ENCODE data around the gene LRRC56. TPM values are rescaled to one million over a fixed set of nuclear protein-coding genes. Genes with fewer than 3 reads are reported as not detected.

Gene LRRC56
- total and polyA plus RNA-seq, 4 donors: 0.08 to 0.46 (median 0.20) TPM

DNA sequence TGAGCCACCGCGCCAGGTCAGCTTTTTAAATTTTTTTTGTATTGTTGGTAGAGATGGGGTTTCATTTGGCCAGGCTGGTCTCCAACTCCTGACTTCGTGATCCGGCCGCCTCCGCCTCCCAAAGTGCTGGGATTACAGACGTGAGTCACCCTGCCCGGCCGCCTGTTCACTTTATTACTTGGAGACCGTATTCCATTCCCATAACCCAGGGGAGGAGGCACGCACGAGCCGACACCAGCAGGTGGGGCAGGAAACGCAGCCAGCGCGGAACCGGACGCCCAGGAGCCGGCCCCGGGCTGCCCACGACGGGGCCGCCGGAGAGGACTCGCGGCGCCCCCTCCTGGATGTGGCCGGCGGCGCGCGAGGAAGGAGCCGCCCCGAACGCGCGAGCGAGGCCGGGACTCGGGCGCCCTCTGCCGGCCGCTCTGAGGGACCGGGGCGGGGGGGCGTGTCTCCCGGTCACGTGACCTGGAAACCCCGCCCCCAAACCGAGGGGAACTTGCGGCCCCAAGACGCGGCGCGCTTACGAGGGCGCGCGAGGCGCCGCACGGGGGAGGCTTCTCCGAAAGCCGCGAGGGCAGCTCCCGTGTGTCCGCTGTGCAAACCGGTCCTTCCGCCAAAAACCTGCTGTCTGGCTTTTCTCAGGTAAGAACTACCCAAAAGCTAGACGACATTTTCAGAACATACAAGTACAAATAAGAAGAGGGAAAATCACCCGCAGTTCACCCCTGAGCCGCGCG is 18.7 kb upstream of the LRRC56 start:
- peak; percentile 71 to 78 for TF ChIP-seq RAD21 (IDR thresholded peaks at IDR 0.05)
- no peak for TF ChIP-seq EGR1 (IDR thresholded peaks at IDR 0.05; ENCODE audit: low read depth in 2 of 2)
- peak in 1 of 2 donors; percentile 20 for TF ChIP-seq JUND (IDR thresholded peaks at IDR 0.05)
- no peak for TF ChIP-seq HNF4A (conservative IDR thresholded peaks at IDR 0.05)
- TF ChIP-seq, protein P1, sequence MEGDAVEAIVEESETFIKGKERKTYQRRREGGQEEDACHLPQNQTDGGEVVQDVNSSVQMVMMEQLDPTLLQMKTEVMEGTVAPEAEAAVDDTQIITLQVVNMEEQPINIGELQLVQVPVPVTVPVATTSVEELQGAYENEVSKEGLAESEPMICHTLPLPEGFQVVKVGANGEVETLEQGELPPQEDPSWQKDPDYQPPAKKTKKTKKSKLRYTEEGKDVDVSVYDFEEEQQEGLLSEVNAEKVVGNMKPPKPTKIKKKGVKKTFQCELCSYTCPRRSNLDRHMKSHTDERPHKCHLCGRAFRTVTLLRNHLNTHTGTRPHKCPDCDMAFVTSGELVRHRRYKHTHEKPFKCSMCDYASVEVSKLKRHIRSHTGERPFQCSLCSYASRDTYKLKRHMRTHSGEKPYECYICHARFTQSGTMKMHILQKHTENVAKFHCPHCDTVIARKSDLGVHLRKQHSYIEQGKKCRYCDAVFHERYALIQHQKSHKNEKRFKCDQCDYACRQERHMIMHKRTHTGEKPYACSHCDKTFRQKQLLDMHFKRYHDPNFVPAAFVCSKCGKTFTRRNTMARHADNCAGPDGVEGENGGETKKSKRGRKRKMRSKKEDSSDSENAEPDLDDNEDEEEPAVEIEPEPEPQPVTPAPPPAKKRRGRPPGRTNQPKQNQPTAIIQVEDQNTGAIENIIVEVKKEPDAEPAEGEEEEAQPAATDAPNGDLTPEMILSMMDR (IDR thresholded peaks at IDR 0.05; ENCODE audit: low read depth, low read length, missing input control): peak; percentile 96
- TF ChIP-seq, protein P2, sequence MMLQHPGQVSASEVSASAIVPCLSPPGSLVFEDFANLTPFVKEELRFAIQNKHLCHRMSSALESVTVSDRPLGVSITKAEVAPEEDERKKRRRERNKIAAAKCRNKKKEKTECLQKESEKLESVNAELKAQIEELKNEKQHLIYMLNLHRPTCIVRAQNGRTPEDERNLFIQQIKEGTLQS (IDR thresholded peaks at IDR 0.05): no peak
- peak in 1 of 2 donors; percentile 38 for TF ChIP-seq GABPA (IDR thresholded peaks at IDR 0.05 in 1 of 2, conservative IDR thresholded peaks at IDR 0.05 in 1 of 2)
- no peak for TF ChIP-seq TAF1 (conservative IDR thresholded peaks at IDR 0.05)
- no peak for TF ChIP-seq YY1 (IDR thresholded peaks at IDR 0.05)
- TF ChIP-seq SP1 (IDR thresholded peaks at IDR 0.05): peak; percentile 22
- TF ChIP-seq, protein P3, sequence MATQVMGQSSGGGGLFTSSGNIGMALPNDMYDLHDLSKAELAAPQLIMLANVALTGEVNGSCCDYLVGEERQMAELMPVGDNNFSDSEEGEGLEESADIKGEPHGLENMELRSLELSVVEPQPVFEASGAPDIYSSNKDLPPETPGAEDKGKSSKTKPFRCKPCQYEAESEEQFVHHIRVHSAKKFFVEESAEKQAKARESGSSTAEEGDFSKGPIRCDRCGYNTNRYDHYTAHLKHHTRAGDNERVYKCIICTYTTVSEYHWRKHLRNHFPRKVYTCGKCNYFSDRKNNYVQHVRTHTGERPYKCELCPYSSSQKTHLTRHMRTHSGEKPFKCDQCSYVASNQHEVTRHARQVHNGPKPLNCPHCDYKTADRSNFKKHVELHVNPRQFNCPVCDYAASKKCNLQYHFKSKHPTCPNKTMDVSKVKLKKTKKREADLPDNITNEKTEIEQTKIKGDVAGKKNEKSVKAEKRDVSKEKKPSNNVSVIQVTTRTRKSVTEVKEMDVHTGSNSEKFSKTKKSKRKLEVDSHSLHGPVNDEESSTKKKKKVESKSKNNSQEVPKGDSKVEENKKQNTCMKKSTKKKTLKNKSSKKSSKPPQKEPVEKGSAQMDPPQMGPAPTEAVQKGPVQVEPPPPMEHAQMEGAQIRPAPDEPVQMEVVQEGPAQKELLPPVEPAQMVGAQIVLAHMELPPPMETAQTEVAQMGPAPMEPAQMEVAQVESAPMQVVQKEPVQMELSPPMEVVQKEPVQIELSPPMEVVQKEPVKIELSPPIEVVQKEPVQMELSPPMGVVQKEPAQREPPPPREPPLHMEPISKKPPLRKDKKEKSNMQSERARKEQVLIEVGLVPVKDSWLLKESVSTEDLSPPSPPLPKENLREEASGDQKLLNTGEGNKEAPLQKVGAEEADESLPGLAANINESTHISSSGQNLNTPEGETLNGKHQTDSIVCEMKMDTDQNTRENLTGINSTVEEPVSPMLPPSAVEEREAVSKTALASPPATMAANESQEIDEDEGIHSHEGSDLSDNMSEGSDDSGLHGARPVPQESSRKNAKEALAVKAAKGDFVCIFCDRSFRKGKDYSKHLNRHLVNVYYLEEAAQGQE (IDR thresholded peaks at IDR 0.05): no peak
- no peak for TF ChIP-seq NR2F2 (IDR thresholded peaks at IDR 0.05)
- Histone ChIP-seq H3K36me3 (ENCODE audit: control insufficient read depth in 4 of 4, insufficient read depth in 3 of 4, low read depth in 1 of 4, low read length in 3 of 4) (peaks cover 0 to 2% (median under 1%) of the 10 kb centered on the region in 4 donors), H3K4me1 (ENCODE audit: control insufficient read depth in 4 of 4, insufficient read depth in 4 of 4, low read length in 3 of 4) (peaks cover 0 to 5% (median 1%) of the 10 kb centered on the region in 4 donors), H3K4me3 (ENCODE audit: low read depth in 1 of 3, low read length in 3 of 3) (peak overlapping the region in 1 of 3 donors; percentile 17), H3K27me3 (ENCODE audit: control insufficient read depth in 4 of 4, insufficient read depth in 4 of 4, low read length in 3 of 4) (no peaks in the 10 kb centered on the region), H3K9me3 (ENCODE audit: control insufficient read depth in 4 of 4, low read length in 3 of 4) (no peaks in the 10 kb centered on the region), H3K9ac (ENCODE audit: low read depth in 1 of 2, low read length in 2 of 2) (no peak overlapping the region), H3K27ac (ENCODE audit: low read depth in 1 of 2, low read length in 2 of 2) (peak overlapping the region; percentile 57 to 59)
- DNase-seq (ENCODE audit: low spot score): peak; percentile 95
- WGBS: 13% methylated on average over 74 of the region's 74 CpGs

DNA sequence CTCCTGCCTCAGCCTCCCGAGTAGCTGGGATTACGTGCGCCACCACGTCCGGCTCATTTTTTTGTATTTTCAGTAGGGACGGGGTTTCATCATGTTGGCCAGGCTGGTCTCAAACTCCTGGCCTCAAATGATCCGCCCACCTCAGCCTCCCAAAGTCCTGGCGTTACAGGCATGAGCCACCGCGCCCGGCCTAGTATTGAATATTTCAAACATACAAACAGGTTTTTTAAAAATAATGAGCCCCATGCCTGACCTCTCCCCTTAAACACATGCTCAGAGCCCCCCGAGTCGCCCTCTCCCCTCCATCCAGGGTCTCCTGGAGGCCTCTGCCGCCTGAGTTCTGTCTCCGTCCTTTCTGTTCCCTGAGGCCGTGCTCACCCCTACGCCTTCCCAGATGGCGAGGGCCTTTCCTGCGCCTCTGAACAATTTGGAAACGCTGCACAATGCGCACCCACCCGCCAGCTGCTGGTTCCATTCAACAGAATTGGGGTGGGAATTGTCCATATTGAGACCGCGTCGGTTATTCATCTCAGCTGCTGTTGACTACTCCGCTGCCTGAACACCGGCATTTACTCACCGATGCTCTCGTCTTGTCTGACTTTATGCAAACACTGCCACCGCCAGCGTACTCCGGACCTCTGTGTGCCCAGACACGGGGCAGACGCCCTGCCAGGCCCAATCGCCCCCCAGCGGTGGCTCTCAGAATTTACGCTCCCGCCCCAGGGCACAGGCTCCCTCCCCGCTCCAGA is 16.7 kb upstream of the LRRC56 start:
- WGBS: 92% methylated on average over 39 of the region's 39 CpGs
- Histone ChIP-seq H3K27ac (ENCODE audit: low read depth in 1 of 2, low read length in 2 of 2) (no peak overlapping the region), H3K9me3 (ENCODE audit: control insufficient read depth in 4 of 4, low read length in 3 of 4) (no peaks in the 10 kb centered on the region), H3K9ac (ENCODE audit: low read depth in 1 of 2, low read length in 2 of 2) (no peak overlapping the region), H3K4me3 (ENCODE audit: low read depth in 1 of 3, low read length in 3 of 3) (no peak overlapping the region), H3K4me1 (ENCODE audit: control insufficient read depth in 4 of 4, insufficient read depth in 4 of 4, low read length in 3 of 4) (peaks cover 0 to 5% (median 1%) of the 10 kb centered on the region in 4 donors), H3K36me3 (ENCODE audit: control insufficient read depth in 4 of 4, insufficient read depth in 3 of 4, low read depth in 1 of 4, low read length in 3 of 4) (no peaks in the 10 kb centered on the region), H3K27me3 (ENCODE audit: control insufficient read depth in 4 of 4, insufficient read depth in 4 of 4, low read length in 3 of 4) (no peaks in the 10 kb centered on the region)
- DNase-seq (ENCODE audit: low spot score): no peak
- TF ChIP-seq, protein P2 (IDR thresholded peaks at IDR 0.05): no peak
- no peak for TF ChIP-seq TAF1 (conservative IDR thresholded peaks at IDR 0.05)
- no peak for TF ChIP-seq HNF4A (conservative IDR thresholded peaks at IDR 0.05)
- TF ChIP-seq, protein P4, sequence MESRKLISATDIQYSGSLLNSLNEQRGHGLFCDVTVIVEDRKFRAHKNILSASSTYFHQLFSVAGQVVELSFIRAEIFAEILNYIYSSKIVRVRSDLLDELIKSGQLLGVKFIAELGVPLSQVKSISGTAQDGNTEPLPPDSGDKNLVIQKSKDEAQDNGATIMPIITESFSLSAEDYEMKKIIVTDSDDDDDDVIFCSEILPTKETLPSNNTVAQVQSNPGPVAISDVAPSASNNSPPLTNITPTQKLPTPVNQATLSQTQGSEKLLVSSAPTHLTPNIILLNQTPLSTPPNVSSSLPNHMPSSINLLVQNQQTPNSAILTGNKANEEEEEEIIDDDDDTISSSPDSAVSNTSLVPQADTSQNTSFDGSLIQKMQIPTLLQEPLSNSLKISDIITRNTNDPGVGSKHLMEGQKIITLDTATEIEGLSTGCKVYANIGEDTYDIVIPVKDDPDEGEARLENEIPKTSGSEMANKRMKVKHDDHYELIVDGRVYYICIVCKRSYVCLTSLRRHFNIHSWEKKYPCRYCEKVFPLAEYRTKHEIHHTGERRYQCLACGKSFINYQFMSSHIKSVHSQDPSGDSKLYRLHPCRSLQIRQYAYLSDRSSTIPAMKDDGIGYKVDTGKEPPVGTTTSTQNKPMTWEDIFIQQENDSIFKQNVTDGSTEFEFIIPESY (IDR thresholded peaks at IDR 0.05): no peak
- TF ChIP-seq FOXA1 (IDR thresholded peaks at IDR 0.05): no peak
- no peak for TF ChIP-seq YY1 (IDR thresholded peaks at IDR 0.05)
- TF ChIP-seq RAD21 (IDR thresholded peaks at IDR 0.05): no peak
- TF ChIP-seq, protein P1 (IDR thresholded peaks at IDR 0.05; ENCODE audit: low read depth, low read length, missing input control): no peak
- no peak for TF ChIP-seq JUND (IDR thresholded peaks at IDR 0.05)

Measured in liver (tissue), 9 donors.